22Rv1 (cell line): Measurements from ENCODE around the gene FAM20A.

ENCODE experiments used
- H3K27ac ChIP-seq: fragments of 450-650 bp; 2 replicates; pipeline ENCODE4 v1.5.1; 2017
- CTCF ChIP-seq: fragments of 450-650 bp; IDR thresholded peaks from 2 replicates; pipeline ENCODE4 v1.5.1; 2017; ENCODE audit warnings: mild to moderate bottlenecking
- ZFX ChIP-seq: fragments of 450-650 bp; IDR thresholded peaks from 2 replicates; pipeline ENCODE4 v1.6.1; 2017; ENCODE audit warnings: antibody characterized with exemption, borderline replicate concordance

FAM20A gene

GRCh38 chr17:68600931-68601564, at the start of gene FAM20A:
TSS of gene FAM20A (minus strand) at chr17:68601367. CDS start at chr17:68600666, 701 bp downstream.
- H3K27ac ChIP-seq = no peak within 1 kb of the TSS
- TF ChIP-seq ZFX (no peak), CTCF (no peak)

- no peak overlapping the region for H3K27ac ChIP-seq
- TF ChIP-seq CTCF (no peak), ZFX (no peak)
Observed at GRCh38 chr17:68649324-68649723, 48.2 kb upstream of the FAM20A start.

- H3K27ac ChIP-seq = no peak overlapping the region
- no peak for TF ChIP-seq CTCF
Observed at GRCh38 chr17:68646626-68647526, 45.7 kb upstream of the FAM20A start.

GRCh38 chr17:68642118-68642412, 40.9 kb upstream of the FAM20A start:
- H3K27ac ChIP-seq = no peak overlapping the region
- TF ChIP-seq ZFX = no peak

DNA sequence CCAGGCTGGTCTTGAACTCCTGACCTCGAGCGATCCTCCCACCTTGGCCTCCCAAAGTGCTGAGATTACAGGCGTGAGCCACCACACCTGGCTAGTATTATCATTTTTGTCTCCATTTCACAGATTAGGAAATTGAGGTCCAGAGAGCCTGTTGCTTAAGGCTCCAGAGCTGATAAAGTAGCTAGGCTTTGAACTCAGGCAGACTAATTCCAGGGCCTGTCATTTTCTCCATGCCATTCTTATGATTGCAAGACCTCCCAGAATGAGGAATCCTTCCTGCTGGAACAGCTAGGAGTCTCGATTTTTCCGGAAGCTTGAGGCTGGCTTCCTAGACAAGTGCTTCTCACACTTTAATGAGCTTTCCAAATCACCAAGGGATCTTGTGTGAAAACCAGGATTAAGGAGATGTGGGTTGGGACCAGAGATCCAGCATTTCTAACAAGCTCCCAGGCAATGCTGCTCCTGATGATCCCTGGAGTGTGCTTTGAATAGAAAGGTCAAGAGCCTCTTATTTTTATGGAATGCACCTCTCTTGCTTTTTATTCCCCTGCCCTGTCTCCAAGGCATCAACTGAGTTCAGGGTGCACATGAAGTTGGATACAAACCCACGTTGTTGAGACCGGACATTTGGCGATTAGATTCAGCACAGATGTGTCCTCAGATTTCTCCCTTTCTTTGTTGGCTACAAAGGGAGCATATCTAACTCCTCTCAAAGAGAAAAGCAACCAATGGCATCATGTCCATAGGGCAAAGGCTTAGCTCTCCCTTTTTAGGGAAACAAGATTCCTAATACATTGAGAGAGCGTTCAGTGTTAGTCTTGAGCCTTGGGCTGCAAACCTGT, 40.3 kb upstream of the FAM20A start:
- H3K27ac ChIP-seq = no peak overlapping the region
- TF ChIP-seq CTCF = no peak
- no peak for TF ChIP-seq ZFX

DNA sequence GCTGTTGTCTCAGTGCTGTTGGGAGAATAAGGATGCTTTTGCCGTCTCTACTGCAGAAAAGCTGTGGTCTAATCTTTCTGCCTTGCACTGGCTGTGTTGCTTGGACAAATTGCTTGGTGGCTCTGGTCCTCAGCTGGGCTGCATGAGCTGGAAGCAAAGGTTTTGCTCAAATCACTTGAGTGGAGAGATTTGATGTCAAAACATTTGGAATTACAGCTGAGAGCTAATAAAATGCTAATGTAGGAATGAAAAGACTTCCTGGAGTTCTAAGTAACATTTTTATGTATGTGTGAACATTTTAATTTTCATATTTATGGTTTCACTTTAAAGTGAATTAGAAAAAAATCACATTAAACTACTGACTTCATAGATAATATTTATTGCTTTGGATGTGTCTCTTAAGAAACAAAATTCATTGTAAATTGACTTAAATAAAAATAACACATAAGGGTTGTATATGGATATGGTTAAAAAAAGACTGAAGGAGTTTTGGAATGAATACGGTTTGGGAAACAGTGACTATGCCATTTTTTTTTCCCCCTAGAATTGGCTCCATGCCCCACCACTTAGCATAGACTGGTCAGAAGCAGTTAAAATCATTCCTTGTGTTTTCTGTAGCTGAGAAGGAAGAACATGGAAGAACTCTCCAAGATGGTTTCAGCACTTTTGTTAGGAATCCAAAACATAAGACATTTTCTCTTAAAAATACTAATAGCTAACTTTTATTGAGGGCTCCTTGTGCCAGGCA, 39.2 kb upstream of the FAM20A start:
- TF ChIP-seq CTCF (no peak), ZFX (no peak)
- H3K27ac ChIP-seq = no peak overlapping the region

GRCh38 chr17:68634345-68634876, 33.2 kb upstream of the FAM20A start:
- TF ChIP-seq CTCF (peak; percentile 49; the same call in 1 of the 2 replicates), ZFX (no peak)
- no peak overlapping the region for H3K27ac ChIP-seq
